ENCODE results near the gene GNPAT.

GRCh38 chr1:231317306-231318014 is 76.4 kb downstream of the GNPAT start:
- TF ChIP-seq EZH2 (IDR thresholded peaks at IDR 0.05; ENCODE audit: borderline replicate concordance, low read length) = no peak
- TF ChIP-seq CTCF (IDR thresholded peaks at IDR 0.05; ENCODE audit: low read length) = no peak
